Lower lobe of right lung (tissue), 2 donors: ENCODE measurements around the gene CDKAL1. TPM values are rescaled to one million over a fixed set of nuclear protein-coding genes. Genes with fewer than 3 reads are reported as not detected.

Experiments used
- ATAC-seq, 2 donors: fragments of 200-7000 bp; cut with Tn5 transposase; one replicate each; pipeline ENCODE4 v1.9.1; 2020 to 2022; ENCODE audit warnings: mild to moderate bottlenecking in 2 of 2, moderate library complexity in 2 of 2
- DNase-seq: peaks from one replicate; pipeline ENCODE4 v3.0.0-alpha.2; 2020
- H3K27ac ChIP-seq: fragments of 200-600 bp; one replicate; pipeline ENCODE4 v1.8.0; 2022
- H3K27me3 ChIP-seq: fragments of 200-600 bp; one replicate; pipeline ENCODE4 v1.8.0; 2022; ENCODE audit warnings: low read depth
- H3K36me3 ChIP-seq: fragments of 200-600 bp; one replicate; pipeline ENCODE4 v1.8.0; 2022; ENCODE audit warnings: mild to moderate bottlenecking
- H3K4me1 ChIP-seq: fragments of 200-600 bp; one replicate; pipeline ENCODE4 v1.8.0; 2022
- H3K4me3 ChIP-seq: fragments of 200-600 bp; one replicate; pipeline ENCODE4 v1.8.0; 2022; ENCODE audit warnings: mild to moderate bottlenecking
- H3K9me3 ChIP-seq: fragments of 200-600 bp; one replicate; pipeline ENCODE4 v1.8.0; 2022
- intact Hi-C: fragments of 100-400 bp; cut with DNase I; formaldehyde crosslinking; loops from one replicate; pipeline ENCODE4 v1.11.0; 2022
- total RNA-seq: library from RNA; stranded (reverse); fragmentation: NEBNext Ultra II Directional; extraction: Animal tissue kit (Norgen Biotek cat#: 25700); gene quantifications from one replicate; pipeline ENCODE4 v1.2.1, GENCODE V29; 2021
- TF ChIP-seq, protein P1 (sequence below): fragments of 200-600 bp; IDR thresholded peaks from one replicate; pipeline ENCODE4 v1.8.0; 2022; ENCODE audit warnings: antibody characterized with exemption, mild to moderate bottlenecking
- donor health status: DM: no; HTN: yes; CAD: no; lungs with severe emphysema.

CDKAL1 gene
- total RNA-seq, 1 donor from 2014 or later = 16.0 TPM

DNA sequence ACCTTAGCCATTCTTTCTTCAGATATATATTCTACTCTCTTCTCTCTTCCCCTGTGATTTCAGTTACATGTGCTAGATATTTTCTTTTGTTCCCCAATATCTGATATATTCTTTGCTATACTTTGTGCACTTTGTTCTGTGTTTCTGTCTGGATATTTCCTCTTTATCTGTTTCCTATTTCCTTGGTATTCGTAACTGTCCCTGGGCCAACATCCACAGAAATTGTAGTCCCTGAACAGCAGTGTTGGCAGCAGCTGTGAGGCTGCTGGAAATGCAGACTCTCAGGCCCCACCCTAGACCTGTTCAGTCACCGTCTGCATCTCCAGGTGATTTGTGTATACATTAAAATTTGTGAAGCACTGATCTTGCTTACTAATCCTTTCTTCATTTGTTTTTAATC is 536.4 kb downstream of the CDKAL1 start:
- TF ChIP-seq, protein P1, sequence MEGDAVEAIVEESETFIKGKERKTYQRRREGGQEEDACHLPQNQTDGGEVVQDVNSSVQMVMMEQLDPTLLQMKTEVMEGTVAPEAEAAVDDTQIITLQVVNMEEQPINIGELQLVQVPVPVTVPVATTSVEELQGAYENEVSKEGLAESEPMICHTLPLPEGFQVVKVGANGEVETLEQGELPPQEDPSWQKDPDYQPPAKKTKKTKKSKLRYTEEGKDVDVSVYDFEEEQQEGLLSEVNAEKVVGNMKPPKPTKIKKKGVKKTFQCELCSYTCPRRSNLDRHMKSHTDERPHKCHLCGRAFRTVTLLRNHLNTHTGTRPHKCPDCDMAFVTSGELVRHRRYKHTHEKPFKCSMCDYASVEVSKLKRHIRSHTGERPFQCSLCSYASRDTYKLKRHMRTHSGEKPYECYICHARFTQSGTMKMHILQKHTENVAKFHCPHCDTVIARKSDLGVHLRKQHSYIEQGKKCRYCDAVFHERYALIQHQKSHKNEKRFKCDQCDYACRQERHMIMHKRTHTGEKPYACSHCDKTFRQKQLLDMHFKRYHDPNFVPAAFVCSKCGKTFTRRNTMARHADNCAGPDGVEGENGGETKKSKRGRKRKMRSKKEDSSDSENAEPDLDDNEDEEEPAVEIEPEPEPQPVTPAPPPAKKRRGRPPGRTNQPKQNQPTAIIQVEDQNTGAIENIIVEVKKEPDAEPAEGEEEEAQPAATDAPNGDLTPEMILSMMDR = no peak
- intact Hi-C loops = no loop called here
- DNase-seq (no peak), ATAC-seq (no peak)
- Histone ChIP-seq H3K4me3 (no peak overlapping the region), H3K9me3 (peaks cover 9% of the 10 kb centered on the region), H3K36me3 (no peaks in the 10 kb centered on the region), H3K4me1 (no peaks in the 10 kb centered on the region), H3K27ac (no peak overlapping the region), H3K27me3 (no peaks in the 10 kb centered on the region)

DNA sequence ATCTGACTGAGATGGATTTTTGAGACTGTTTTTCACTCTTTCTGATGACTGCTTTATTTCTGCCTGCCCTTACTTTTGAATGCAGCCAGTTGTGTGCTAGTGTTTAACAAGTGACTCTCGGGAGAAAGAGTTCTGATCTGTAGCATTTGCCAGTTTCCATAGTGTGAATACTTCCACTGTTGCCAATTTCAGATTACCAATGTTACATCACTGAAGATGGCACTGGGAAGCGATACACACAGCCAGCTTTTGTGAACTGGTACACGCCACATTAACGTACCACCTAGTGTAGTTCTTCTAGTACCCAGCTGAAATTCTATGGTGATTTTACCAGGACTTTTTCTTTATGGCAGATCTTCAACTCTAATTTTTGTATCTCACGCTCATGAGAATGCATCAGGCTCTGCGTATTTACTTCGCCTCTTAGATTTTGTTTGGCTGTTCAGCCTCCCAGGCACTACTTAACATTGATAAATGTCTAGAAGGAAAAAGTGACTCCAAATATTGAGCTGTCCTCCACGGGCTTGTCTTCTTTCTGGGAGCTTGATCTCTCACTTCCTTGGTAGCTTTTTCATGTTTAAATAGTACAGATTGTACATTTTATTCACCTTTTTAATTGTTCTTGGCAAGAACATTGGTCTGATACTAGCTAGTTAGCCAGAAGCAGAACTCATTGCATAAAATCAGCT is 537.7 kb downstream of the CDKAL1 start:
- no peaks in the 10 kb centered on the region for H3K4me1 ChIP-seq
- no peak overlapping the region for H3K27ac ChIP-seq
- no peak overlapping the region for H3K4me3 ChIP-seq
- no peaks in the 10 kb centered on the region for H3K27me3 ChIP-seq
- DNase-seq = no peak
- TF ChIP-seq, protein P1 = no peak
- no peak for ATAC-seq
- H3K36me3 ChIP-seq = no peaks in the 10 kb centered on the region
- H3K9me3 ChIP-seq = peaks cover 9% of the 10 kb centered on the region
- intact Hi-C loops = no loop called here

- no peak for DNase-seq
- H3K4me3 ChIP-seq = no peak overlapping the region
- TF ChIP-seq, protein P1 = no peak
- no peak overlapping the region for H3K27ac ChIP-seq
- H3K4me1 ChIP-seq = no peaks in the 10 kb centered on the region
- H3K27me3 ChIP-seq = no peaks in the 10 kb centered on the region
- no peaks in the 10 kb centered on the region for H3K36me3 ChIP-seq
- ATAC-seq = no peak
- intact Hi-C loops = no loop called here
- peaks cover 9% of the 10 kb centered on the region for H3K9me3 ChIP-seq
Observed at GRCh38 chr6:21073318-21073839, 539.1 kb downstream of the CDKAL1 start.

GRCh38 chr6:21074484-21074883 is 540.2 kb downstream of the CDKAL1 start:
- DNase-seq (no peak), ATAC-seq (no peak)
- TF ChIP-seq, protein P1 = no peak
- no peak overlapping the region for H3K27ac ChIP-seq
- H3K4me3 ChIP-seq = no peak overlapping the region
- peaks cover 9% of the 10 kb centered on the region for H3K9me3 ChIP-seq
- H3K27me3 ChIP-seq = no peaks in the 10 kb centered on the region
- no peaks in the 10 kb centered on the region for H3K4me1 ChIP-seq
- H3K36me3 ChIP-seq = no peaks in the 10 kb centered on the region
- intact Hi-C loops = no loop called here

- Histone ChIP-seq H3K36me3 (no peaks in the 10 kb centered on the region), H3K4me3 (no peak overlapping the region), H3K9me3 (peaks cover 9% of the 10 kb centered on the region), H3K27ac (no peak overlapping the region), H3K4me1 (no peaks in the 10 kb centered on the region), H3K27me3 (no peaks in the 10 kb centered on the region)
- DNase-seq = no peak
- intact Hi-C loops = no loop called here
- TF ChIP-seq, protein P1 = no peak
- no peak for ATAC-seq
Observed at GRCh38 chr6:21075986-21076385, 541.7 kb downstream of the CDKAL1 start.
